ENCODE results near the gene USP8.

GRCh38 chr15:50452927-50453326 lies 28.7 kb downstream of the USP8 start:
- TF ChIP-seq CTCF (IDR thresholded peaks at IDR 0.05 in 4 of 5, conservative IDR thresholded peaks at IDR 0.05 in 1 of 5) (no peak), POLR2A (IDR thresholded peaks at IDR 0.05) (no peak)

All from gastrocnemius medialis (tissue), 4 donors.